Measurements from ENCODE around the gene CDH4. TPM values are rescaled to one million over a fixed set of nuclear protein-coding genes. Genes with fewer than 3 reads are reported as not detected.

Gene CDH4
- total RNA-seq, 1 donor from 2014 or later, result 2.9 TPM

GRCh38 chr20:61848851-61849250, 596.8 kb downstream of the CDH4 start:
- Histone ChIP-seq H3K4me2 (no peak overlapping the region), H3K27me3 (no peaks in the 10 kb centered on the region), H3K4me3 (no peak overlapping the region), H3K9ac (no peak overlapping the region), H3F3A (ENCODE audit: low read depth) (no peaks in the 10 kb centered on the region), H3K27ac (no peak overlapping the region), H2AFZ (replicated peaks) (no peak overlapping the region), H3K36me3 (no peaks in the 10 kb centered on the region), H4K20me1 (ENCODE audit: low read depth) (no peaks in the 10 kb centered on the region), H3K4me1 (peaks cover 6% of the 10 kb centered on the region), H3K9me3 (ENCODE audit: low read depth) (no peaks in the 10 kb centered on the region), H3K79me2 (ENCODE audit: low read depth) (no peaks in the 10 kb centered on the region)
- no peak for DNase-seq (ENCODE audit: low spot score)
- Mint-ChIP-seq H3K27ac (no peak overlapping the region), H3K9me3 (peaks cover 5% of the 10 kb centered on the region), H3K4me3 (no peak overlapping the region), H3K4me1 (peaks cover 25% of the 10 kb centered on the region), H3K27me3 (ENCODE audit: insufficient read depth, low read depth) (peaks cover 4% of the 10 kb centered on the region), H3K36me3 (peaks cover 12% of the 10 kb centered on the region)
- TF ChIP-seq EZH2 (IDR thresholded peaks at IDR 0.05) (no peak), CTCF (IDR thresholded peaks at IDR 0.05) (no peak), EZH2phosphoT487 (IDR thresholded peaks at IDR 0.05) (no peak)

- Histone ChIP-seq H3K27me3 (no peaks in the 10 kb centered on the region), H3K36me3 (no peaks in the 10 kb centered on the region), H3F3A (ENCODE audit: low read depth) (no peaks in the 10 kb centered on the region), H2AFZ (replicated peaks) (no peak overlapping the region), H3K4me2 (no peak overlapping the region), H4K20me1 (ENCODE audit: low read depth) (no peaks in the 10 kb centered on the region), H3K9me3 (ENCODE audit: low read depth) (no peaks in the 10 kb centered on the region), H3K4me3 (no peak overlapping the region), H3K9ac (no peak overlapping the region), H3K27ac (no peak overlapping the region), H3K79me2 (ENCODE audit: low read depth) (no peaks in the 10 kb centered on the region), H3K4me1 (peaks cover 6% of the 10 kb centered on the region)
- peaks cover 5% of the 10 kb centered on the region for H3K9me3 Mint-ChIP-seq
- H3K27ac Mint-ChIP-seq, result no peak overlapping the region
- DNase-seq (ENCODE audit: low spot score), result no peak
- H3K4me3 Mint-ChIP-seq, result no peak overlapping the region
- H3K27me3 Mint-ChIP-seq (ENCODE audit: insufficient read depth, low read depth), result peaks cover 4% of the 10 kb centered on the region
- TF ChIP-seq CTCF (IDR thresholded peaks at IDR 0.05) (no peak), EZH2 (IDR thresholded peaks at IDR 0.05) (no peak), EZH2phosphoT487 (IDR thresholded peaks at IDR 0.05) (no peak)
- peaks cover 12% of the 10 kb centered on the region for H3K36me3 Mint-ChIP-seq
- peaks cover 20% of the 10 kb centered on the region for H3K4me1 Mint-ChIP-seq
Measured at GRCh38 chr20:61849376-61849775, 597.3 kb downstream of the CDH4 start.

GRCh38 chr20:61849822-61850221, 597.8 kb downstream of the CDH4 start:
- Histone ChIP-seq H3K36me3 (no peaks in the 10 kb centered on the region), H3F3A (ENCODE audit: low read depth) (no peaks in the 10 kb centered on the region), H3K79me2 (ENCODE audit: low read depth) (no peaks in the 10 kb centered on the region), H4K20me1 (ENCODE audit: low read depth) (no peaks in the 10 kb centered on the region), H2AFZ (replicated peaks) (no peak overlapping the region), H3K4me2 (no peak overlapping the region), H3K27ac (no peak overlapping the region), H3K4me1 (peaks cover 6% of the 10 kb centered on the region), H3K4me3 (no peak overlapping the region), H3K9me3 (ENCODE audit: low read depth) (no peaks in the 10 kb centered on the region), H3K9ac (no peak overlapping the region), H3K27me3 (no peaks in the 10 kb centered on the region)
- peaks cover 12% of the 10 kb centered on the region for H3K36me3 Mint-ChIP-seq
- DNase-seq (ENCODE audit: low spot score), result no peak
- TF ChIP-seq CTCF (IDR thresholded peaks at IDR 0.05), result no peak
- no peak for TF ChIP-seq EZH2 (IDR thresholded peaks at IDR 0.05)
- no peak for TF ChIP-seq EZH2phosphoT487 (IDR thresholded peaks at IDR 0.05)
- peaks cover 5% of the 10 kb centered on the region for H3K9me3 Mint-ChIP-seq
- no peak overlapping the region for H3K4me3 Mint-ChIP-seq
- H3K4me1 Mint-ChIP-seq, result peaks cover 16% of the 10 kb centered on the region
- H3K27me3 Mint-ChIP-seq (ENCODE audit: insufficient read depth, low read depth), result peaks cover 4% of the 10 kb centered on the region
- no peak overlapping the region for H3K27ac Mint-ChIP-seq

Data from neural progenitor cell (in vitro differentiated cells).